ENCODE results near the gene EIF5. TPM values are rescaled to one million over a fixed set of nuclear protein-coding genes. Genes with fewer than 3 reads are reported as not detected.
"Not testable (repeated sequence)": the region's sequence is repeated elsewhere in the genome, so short reads cannot be mapped to it uniquely, and the experiment has no call there.

EIF5 gene
- total RNA-seq, 1 donor = 197 TPM

DNA sequence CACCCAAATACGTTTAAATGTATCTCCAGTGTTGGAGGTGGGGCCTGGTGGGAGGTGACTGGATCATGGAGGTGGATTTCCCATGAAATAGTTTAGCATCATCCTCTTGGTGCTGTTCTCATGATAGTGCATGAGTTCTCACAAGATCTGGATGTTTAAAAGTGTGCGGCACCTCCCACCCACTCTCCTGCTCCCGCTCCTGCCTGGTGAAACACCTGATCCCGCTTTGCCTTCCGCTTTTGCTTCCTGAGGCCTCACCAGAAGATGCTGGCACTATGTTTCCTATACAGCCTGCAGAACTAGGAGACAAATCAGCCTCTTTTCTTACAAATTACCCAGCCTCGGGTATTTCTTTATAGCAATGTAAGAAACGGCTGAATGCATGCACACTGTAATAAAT is 20.1 kb downstream of the EIF5 start:
- no peak overlapping the region for H3K27ac ChIP-seq (ENCODE audit: low read depth, low read length)
- H3K4me3 ChIP-seq (ENCODE audit: insufficient read depth, low read length) = no peak overlapping the region
- no peaks in the 10 kb centered on the region for H4K20me1 ChIP-seq (ENCODE audit: insufficient read depth, low read length)
- no peaks in the 10 kb centered on the region for H3K4me1 ChIP-seq (ENCODE audit: insufficient read depth, low read length)
- TF ChIP-seq, protein P1, sequence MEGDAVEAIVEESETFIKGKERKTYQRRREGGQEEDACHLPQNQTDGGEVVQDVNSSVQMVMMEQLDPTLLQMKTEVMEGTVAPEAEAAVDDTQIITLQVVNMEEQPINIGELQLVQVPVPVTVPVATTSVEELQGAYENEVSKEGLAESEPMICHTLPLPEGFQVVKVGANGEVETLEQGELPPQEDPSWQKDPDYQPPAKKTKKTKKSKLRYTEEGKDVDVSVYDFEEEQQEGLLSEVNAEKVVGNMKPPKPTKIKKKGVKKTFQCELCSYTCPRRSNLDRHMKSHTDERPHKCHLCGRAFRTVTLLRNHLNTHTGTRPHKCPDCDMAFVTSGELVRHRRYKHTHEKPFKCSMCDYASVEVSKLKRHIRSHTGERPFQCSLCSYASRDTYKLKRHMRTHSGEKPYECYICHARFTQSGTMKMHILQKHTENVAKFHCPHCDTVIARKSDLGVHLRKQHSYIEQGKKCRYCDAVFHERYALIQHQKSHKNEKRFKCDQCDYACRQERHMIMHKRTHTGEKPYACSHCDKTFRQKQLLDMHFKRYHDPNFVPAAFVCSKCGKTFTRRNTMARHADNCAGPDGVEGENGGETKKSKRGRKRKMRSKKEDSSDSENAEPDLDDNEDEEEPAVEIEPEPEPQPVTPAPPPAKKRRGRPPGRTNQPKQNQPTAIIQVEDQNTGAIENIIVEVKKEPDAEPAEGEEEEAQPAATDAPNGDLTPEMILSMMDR (IDR thresholded peaks at IDR 0.05; ENCODE audit: extremely low read depth, low read depth, low read length) = no peak
- no peak for DNase-seq (ENCODE audit: insufficient read length, low spot score, missing footprints)
- no peaks in the 10 kb centered on the region for H3K27me3 ChIP-seq (ENCODE audit: insufficient read depth, low read length)
- H3K79me2 ChIP-seq (ENCODE audit: insufficient read depth, low read length) = no peaks in the 10 kb centered on the region
- H3K9me3 ChIP-seq (ENCODE audit: low read depth, low read length) = no peaks in the 10 kb centered on the region
- H2AFZ ChIP-seq (ENCODE audit: low read length) = no peak overlapping the region
- no peaks in the 10 kb centered on the region for H3K36me3 ChIP-seq (ENCODE audit: insufficient read depth, low read length)
- no peak overlapping the region for H3K4me2 ChIP-seq (ENCODE audit: insufficient read depth, low read length)

DNA sequence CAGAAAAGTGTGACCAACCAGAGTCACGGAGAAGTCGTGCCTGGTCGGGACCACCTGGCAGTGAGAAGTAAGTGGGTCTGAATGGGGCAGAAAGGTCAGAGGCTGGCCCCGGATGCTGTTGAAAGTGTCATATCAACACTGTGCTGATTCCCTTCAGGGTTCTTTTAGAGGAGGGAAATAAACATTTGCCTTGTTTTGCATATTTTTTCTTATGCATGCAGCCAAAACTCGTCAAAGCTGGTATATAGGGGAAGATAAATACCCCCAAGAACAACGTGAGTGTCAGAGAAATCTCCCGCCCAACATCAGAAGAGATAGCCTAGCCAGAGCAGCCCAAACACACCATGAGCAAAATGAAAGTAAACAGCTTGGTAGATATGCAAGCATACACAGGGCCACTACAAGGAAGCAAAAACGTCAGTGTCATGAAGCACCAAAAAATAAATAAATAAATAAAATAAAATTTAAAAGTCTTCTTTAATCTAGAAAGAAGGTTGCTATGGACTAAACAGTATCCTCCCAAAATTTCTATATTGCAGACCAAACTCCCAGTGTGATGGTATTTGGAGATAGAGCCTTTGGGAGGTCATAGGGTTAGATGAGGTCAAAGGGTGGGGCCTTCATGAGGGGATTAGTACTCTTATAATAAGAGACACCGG is 22.1 kb downstream of the EIF5 start:
- H3K27ac ChIP-seq (ENCODE audit: low read depth, low read length) = no peak overlapping the region
- H3K4me2 ChIP-seq (ENCODE audit: insufficient read depth, low read length) = no peak overlapping the region
- no peak for DNase-seq (ENCODE audit: insufficient read length, low spot score, missing footprints)
- peak overlapping the region; percentile 0 for H2AFZ ChIP-seq (ENCODE audit: low read length)
- H3K27me3 ChIP-seq (ENCODE audit: insufficient read depth, low read length) = no peaks in the 10 kb centered on the region
- peaks cover under 1% of the 10 kb centered on the region for H3K4me1 ChIP-seq (ENCODE audit: insufficient read depth, low read length)
- no peaks in the 10 kb centered on the region for H3K9me3 ChIP-seq (ENCODE audit: low read depth, low read length)
- H4K20me1 ChIP-seq (ENCODE audit: insufficient read depth, low read length) = no peaks in the 10 kb centered on the region
- no peaks in the 10 kb centered on the region for H3K36me3 ChIP-seq (ENCODE audit: insufficient read depth, low read length)
- H3K4me3 ChIP-seq (ENCODE audit: insufficient read depth, low read length) = no peak overlapping the region
- TF ChIP-seq, protein P1 (IDR thresholded peaks at IDR 0.05; ENCODE audit: extremely low read depth, low read depth, low read length) = no peak
- no peaks in the 10 kb centered on the region for H3K79me2 ChIP-seq (ENCODE audit: insufficient read depth, low read length)

DNA sequence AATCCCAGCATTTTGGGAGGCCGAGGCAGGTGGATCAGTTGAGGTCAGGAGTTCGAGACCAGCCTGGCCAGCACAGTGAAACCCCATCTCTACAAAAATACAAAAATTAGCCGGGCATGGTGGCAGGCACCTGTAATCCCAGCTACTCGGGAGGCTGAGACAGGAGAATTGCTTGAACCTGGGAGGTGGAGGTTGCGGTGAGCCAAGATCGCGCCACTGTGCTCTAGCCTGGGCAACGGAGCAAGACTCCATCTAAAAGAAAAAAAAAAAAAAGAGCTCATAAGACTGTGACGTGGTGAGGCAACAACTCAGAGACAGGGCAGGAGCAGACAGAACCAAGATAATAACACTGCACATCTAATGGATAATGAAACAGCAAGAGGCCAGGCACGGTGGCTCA is 23.5 kb downstream of the EIF5 start:
- not testable (repeated sequence) for DNase-seq (ENCODE audit: insufficient read length, low spot score, missing footprints); H3K79me2 ChIP-seq (ENCODE audit: insufficient read depth, low read length); H3K27ac ChIP-seq (ENCODE audit: low read depth, low read length); H4K20me1 ChIP-seq (ENCODE audit: insufficient read depth, low read length); H3K9me3 ChIP-seq (ENCODE audit: low read depth, low read length); H3K4me2 ChIP-seq (ENCODE audit: insufficient read depth, low read length); H3K36me3 ChIP-seq (ENCODE audit: insufficient read depth, low read length); H3K4me3 ChIP-seq (ENCODE audit: insufficient read depth, low read length); H3K27me3 ChIP-seq (ENCODE audit: insufficient read depth, low read length)
- Histone ChIP-seq H3K4me1 (ENCODE audit: insufficient read depth, low read length) (peaks cover 11% of the 10 kb centered on the region), H2AFZ (ENCODE audit: low read length) (peak overlapping the region; percentile 15)

DNA sequence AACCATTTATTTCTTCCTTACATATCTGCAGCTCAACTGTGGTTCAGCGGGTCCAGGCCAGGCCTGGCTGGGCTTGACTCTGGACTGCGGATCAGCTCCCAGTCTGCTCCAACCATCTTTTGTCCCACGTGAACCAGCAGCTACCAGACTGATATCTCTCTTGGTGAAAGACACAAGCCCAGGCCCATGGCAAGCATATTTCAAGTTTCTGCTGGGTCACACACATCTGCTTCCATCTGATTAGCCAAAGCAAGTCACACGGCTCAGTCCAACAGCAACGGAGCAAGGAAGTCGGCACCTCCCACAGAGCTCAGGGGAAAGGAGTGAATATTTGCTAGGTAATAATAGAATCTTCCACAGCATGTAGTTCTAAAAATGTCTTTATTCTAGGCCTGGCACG is 26.5 kb downstream of the EIF5 start:
- peaks cover 3% of the 10 kb centered on the region for H3K9me3 ChIP-seq (ENCODE audit: low read depth, low read length)
- H3K4me1 ChIP-seq (ENCODE audit: insufficient read depth, low read length) = peaks cover 11% of the 10 kb centered on the region
- TF ChIP-seq, protein P1 (IDR thresholded peaks at IDR 0.05; ENCODE audit: extremely low read depth, low read depth, low read length) = no peak
- H3K27ac ChIP-seq (ENCODE audit: low read depth, low read length) = no peak overlapping the region
- DNase-seq (ENCODE audit: insufficient read length, low spot score, missing footprints) = no peak
- H2AFZ ChIP-seq (ENCODE audit: low read length) = no peak overlapping the region
- H3K4me2 ChIP-seq (ENCODE audit: insufficient read depth, low read length) = no peak overlapping the region
- no peaks in the 10 kb centered on the region for H4K20me1 ChIP-seq (ENCODE audit: insufficient read depth, low read length)
- no peaks in the 10 kb centered on the region for H3K79me2 ChIP-seq (ENCODE audit: insufficient read depth, low read length)
- no peak overlapping the region for H3K4me3 ChIP-seq (ENCODE audit: insufficient read depth, low read length)
- no peaks in the 10 kb centered on the region for H3K36me3 ChIP-seq (ENCODE audit: insufficient read depth, low read length)
- H3K27me3 ChIP-seq (ENCODE audit: insufficient read depth, low read length) = no peaks in the 10 kb centered on the region

Measured in osteoblast (primary cell).